IPS DF 19.7 (cell line): ENCODE data around the gene STRN4.

Experiments used
- DNase-seq: peaks from one replicate; pipeline ENCODE4 v3.0.0-alpha.2; 2013; ENCODE audit warnings: low read depth, low spot score

The STRN4 gene

DNA sequence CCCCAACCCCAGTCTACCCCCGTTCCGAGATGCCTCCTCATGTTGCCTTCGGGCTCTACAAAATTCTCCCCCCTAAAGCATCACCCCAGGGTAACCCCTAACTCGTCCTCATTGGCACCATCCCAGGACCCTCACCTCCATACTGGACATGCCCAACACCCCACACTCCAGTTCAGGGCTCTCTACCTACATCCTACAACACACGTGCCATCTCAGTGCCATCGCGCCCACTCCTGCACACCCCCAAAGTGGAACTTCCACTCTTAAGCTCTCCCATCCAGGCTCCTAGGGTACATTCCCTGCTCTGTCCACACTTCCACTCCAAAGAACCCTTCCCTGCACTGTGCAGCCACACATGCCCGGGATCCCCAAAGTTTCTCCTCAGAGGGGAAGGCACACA lies 1.2 kb downstream of the STRN4 start:
- DNase-seq, result no peak

- DNase-seq, result no peak
Observed at GRCh38 chr19:46744005-46744691, 2.1 kb downstream of the STRN4 start.

DNA sequence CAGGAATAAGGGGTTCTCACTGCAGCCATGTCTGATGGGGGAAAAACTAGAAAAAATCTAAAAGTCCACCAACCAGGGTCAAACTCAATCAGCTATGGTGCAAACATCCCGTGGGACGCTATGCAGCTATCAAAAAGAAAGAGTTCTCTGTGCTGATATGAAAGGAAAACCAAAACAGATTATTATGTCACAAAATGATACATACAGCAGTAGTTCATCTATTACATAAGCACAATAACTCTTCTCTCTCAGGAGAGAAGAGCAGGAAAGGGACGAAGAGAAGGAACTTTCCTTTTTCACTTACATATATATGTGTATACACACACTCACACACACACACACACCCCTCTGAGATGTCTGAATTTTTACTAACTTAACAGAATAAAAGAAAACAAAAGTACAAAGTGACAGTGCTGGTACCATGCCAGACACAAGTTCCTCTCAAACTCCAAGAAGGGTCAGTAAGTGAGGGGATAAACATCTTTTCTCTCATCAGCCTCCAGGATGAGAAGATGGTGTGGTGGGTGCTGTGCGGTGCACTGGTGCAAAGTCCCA lies 3.2 kb downstream of the STRN4 start:
- no peak for DNase-seq

GRCh38 chr19:46741447-46741846 lies 4.8 kb downstream of the STRN4 start:
- DNase-seq, result no peak

DNA sequence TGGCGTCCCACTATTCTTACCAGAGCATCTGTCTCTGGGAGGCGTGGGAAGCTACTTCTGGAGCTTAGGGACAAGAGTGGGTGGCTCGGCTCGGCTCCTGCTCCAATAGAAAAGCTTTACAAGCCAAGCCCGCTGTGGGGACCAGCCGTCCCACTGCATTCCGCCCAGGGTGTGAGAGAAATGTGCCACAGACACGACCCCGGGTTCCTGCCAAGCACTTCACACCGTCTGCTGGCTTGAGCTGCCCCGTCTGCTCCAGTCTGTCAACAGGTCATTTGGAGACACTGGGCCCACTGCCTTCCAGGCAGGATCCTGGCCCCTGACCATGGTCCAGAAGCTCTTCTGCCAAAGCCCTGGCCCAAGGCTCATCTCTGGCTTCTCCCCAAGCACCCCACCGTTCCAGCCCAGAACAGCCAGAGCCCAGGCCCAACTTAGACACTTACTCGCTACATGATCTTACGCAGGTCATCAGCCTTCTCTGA lies 6.9 kb downstream of the STRN4 start:
- no peak for DNase-seq

DNA sequence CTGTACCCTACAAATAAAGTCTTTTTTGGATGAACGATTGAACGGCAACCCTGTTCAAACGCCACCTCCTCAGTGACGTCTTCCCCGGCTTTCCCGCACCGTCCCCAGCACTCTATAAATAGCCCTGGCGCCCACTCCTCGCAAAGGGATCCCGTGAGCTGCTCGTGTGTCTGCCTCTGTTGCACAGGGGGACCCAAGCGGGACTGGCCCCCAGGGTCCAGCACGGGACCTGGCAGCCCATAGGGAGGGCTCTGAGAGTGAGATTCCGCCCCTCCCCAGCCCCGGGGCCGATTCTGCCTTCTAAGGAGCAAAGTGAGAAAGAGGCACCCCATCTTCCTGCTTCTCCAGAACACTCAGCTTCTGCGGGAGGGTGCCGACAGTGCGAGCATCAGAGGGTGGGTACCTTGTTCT lies 8.5 kb downstream of the STRN4 start:
- DNase-seq, result no peak

DNA sequence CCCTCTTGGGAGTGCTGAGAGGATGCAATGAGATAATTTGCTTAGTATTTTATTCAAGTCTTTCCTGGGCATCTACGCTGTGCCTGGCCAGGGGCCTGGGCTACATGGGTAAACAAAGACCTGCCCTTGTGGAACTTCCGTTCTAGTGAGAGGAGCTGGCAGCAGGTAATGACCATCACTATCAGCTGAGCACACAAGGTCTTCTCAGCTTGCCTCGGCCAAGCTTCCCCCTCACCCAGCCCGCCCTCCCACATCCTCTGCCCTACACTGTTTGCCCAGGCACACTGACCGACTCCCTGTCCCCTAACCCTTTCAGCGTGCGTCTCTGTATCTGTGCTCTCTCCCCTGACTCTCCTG lies 9.0 kb downstream of the STRN4 start:
- no peak for DNase-seq

- no peak for DNase-seq
Observed at GRCh38 chr19:46736531-46737297, 9.5 kb downstream of the STRN4 start.

DNA sequence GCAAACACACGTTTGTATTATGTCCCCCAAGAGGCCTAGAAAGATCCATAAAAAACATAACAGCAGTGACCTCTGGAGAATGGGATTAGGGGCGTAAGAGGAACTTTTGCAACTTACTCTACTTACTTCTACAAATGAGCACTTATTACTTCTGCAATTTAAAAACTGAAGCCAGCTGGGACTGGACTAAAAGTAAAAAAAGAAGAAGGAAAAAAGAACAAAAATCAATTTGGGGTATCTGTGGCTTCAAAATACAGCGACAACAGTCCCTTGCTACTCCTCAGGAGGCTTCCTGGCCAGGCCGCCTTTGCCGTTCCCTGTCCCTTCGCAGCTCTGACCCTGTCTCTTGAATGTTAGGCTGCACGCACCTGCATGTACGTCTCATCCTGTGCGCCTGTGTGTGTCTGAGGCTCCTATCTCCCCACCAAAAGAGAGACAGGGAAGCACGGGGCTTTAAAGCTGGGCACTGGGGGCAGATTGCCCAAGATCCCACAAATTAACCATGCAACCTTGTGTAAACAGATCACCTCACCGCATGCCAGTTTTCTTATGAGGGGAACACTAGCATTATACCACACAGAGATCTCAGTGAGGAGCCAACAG lies 12.5 kb downstream of the STRN4 start:
- DNase-seq, result no peak

DNA sequence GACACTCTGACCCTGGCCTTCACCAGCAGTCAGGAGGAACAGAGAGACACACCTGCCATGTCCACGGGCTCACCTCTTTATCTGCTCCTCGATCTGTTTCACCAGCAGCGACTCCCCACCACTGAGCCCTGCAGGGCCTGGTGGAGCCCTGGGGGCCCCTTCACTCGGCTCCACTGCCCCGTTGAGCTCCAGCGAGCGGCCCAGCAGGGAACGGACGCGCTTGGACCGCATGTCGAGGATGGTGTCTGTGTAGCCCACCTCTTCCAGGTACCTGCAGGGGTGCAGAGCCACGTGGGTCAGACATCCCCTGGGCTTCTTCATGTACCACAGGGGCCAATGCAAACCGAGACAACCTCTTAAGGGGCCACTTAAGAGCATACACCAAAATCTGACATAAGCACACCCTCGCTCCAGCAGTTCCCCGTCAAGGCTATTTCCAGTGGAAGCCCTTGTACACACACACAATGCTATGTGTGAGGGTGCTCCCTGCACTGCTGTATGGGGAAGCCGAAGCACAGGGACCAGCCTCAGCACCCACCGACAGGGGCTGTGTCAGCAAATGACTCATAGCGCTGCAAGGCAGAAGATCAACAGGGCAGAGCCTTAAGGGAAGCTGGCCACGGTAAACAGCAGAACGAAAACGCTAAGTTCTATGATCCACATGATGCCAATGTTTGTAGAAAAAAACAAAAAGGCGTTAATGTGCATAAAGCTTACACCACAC lies 13.1 kb downstream of the STRN4 start:
- DNase-seq, result no peak

DNA sequence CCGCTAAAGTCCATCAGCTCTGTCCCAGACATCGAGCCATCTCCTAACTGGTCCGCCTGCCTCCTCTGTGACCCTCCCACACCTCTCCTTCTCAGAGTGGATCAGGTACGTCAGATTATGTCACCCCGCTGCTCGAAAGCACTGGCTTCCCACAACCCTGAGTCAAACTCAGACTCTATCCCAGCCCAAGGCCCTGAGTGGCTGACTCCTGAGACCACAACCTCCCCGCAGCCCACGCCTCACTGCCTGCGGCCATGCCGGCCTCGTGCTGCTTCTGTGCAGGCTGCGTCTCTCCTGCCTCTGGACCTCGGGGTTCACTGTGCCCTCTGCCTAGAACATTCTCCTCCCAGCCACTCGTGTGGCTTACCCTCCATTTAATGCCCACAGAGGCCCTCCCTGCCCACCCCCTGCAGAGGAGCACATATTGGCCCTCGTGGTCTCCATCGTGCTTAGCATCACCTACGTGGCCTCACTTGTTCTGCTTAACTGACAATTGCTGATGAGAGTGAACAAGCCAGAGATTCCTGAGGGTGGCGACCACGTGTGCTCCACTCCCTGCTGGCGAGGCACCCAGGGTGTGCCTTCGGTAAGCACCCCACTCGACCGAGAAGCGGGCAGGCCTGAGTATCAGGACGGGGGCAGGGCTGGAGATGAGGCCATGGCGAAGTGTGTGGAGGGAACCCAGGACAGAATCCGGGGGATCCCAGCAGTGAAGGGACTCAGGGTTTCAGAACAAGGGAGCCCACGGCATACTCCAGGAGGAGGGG lies 13.9 kb downstream of the STRN4 start:
- no peak for DNase-seq

GRCh38 chr19:46731584-46731983 lies 14.7 kb downstream of the STRN4 start:
- no peak for DNase-seq

GRCh38 chr19:46731007-46731501 lies 15.2 kb downstream of the STRN4 start:
- DNase-seq, result no peak

- no peak for DNase-seq
Observed at GRCh38 chr19:46730595-46730994, 15.7 kb downstream of the STRN4 start.

GRCh38 chr19:46730187-46730586 lies 16.1 kb downstream of the STRN4 start:
- no peak for DNase-seq

GRCh38 chr19:46729696-46730095 lies 16.6 kb downstream of the STRN4 start:
- no peak for DNase-seq

DNA sequence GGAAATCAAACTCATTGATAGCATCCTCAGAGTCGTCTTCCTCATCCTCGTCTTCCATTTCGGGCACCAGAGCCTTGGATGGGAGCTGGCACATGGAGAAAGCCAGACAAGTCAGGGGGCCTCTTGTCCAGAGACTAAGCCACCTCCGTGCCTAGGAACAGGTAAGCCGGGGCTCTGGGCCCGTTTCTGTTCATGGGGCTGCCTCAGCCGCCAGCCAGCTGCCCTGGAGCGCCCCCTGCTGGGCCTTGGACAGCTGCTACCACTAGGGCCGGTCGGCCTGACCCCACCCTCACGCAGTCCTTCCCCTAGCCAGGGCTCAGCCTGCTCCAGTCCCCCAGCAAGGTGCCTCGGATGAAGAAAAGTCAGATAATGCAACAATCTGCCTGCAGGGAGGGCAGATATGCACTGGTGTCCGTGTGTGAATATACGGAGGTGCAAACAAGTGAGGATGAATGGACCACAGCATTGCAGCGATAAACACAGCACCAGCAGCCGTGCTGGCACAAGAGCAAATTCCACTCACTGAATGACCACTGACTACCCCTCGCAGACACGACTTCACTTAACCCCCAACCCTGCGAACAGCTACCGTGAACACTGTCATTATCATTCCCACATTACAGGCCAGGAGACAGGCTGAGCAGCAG lies 17.4 kb downstream of the STRN4 start:
- no peak for DNase-seq

DNA sequence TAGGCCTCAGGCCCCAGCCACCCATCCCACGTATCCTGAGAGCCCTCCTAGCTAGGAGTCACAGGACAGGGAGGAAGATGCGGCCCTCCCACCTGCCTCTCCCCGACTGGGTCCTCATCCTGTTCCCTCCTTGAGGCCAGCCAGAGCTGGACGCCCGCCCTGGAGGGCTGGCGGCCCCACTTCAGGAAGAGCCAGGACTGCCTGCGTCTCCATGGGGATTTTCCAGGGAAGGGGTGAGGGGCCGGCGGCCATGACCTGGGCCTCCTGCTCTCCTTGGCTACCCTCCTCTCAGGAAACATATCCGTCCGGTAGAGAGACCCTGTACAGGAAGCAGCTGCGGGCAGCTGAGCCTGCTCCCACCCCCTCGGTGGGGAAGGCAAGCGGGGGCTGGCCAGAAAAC lies 18.0 kb downstream of the STRN4 start:
- DNase-seq, result no peak

DNA sequence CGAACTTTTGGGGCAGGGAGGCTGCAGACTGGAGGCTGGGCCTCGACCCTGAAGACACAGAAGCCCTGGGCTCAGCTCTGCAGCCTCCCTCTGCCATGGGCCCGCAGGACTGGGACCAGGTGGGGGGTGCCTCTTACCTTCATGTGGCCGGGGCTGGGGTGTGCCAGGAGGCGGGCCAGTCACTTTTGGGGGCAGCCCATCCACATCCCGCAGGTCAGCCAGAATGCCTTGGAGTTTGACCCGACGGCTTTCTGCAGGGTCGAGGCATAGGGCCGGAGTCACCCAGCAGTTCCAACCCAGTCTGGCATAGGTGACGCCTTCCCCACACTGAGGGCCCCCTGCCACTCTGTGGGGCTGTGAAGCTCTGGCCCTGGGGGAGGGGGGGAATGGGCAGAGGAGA lies 18.5 kb downstream of the STRN4 start:
- no peak for DNase-seq

- DNase-seq, result no peak
Observed at GRCh38 chr19:46726971-46727501, 19.2 kb downstream of the STRN4 start.
